Brain microvascular endothelial cell (primary cell): ENCODE data around the gene COPS4.
"Not testable (repeated sequence)": the region's sequence is repeated elsewhere in the genome, so short reads cannot be mapped to it uniquely, and the experiment has no call there.

Experiments
- DNase-seq: peaks from one replicate; pipeline ENCODE4 v3.0.0-alpha.2; 2020
- H3K27ac ChIP-seq: fragments of 250-450 bp; sonication (Bioruptor Pico); 2 replicates; pipeline ENCODE4 v1.5.1; 2020; ENCODE audit warnings: mild to moderate bottlenecking, moderate library complexity
- H3K27me3 ChIP-seq: fragments of 250-450 bp; sonication (Bioruptor Pico); replicated peaks from 2 replicates; pipeline ENCODE4 v1.5.1; 2020; ENCODE audit warnings: mild to moderate bottlenecking
- H3K36me3 ChIP-seq: fragments of 250-450 bp; sonication (Bioruptor Pico); replicated peaks from 2 replicates; pipeline ENCODE4 v1.5.1; 2020; ENCODE audit warnings: mild to moderate bottlenecking
- H3K4me3 ChIP-seq: 2 replicates; pipeline ENCODE4 v1.5.1; 2011; ENCODE audit warnings: low read depth, mild to moderate bottlenecking, control low read depth, low read length, moderate library complexity
- CTCF ChIP-seq: IDR thresholded peaks from 2 replicates; pipeline ENCODE4 v1.5.1; 2011; ENCODE audit warnings: low read depth, mild to moderate bottlenecking, moderate library complexity, low read length, control low read depth, inconsistent platforms; ENCODE audit errors: missing control alignments
- in situ Hi-C: cut with HindIII; loops from 2 replicates; pipeline ENCODE4 v1.10.0; 2017; ENCODE audit warnings: low sequenced_read_pairs, low pct_ligation_motif_present

Gene COPS4

GRCh38 chr4:83034630-83035494 lies at the start of gene COPS4:
Gene COPS4, plus strand, starts transcription at chr4:83035183. Its CDS starts 42 bp downstream, at chr4:83035225.
- H3K27me3 ChIP-seq = no peaks in the 10 kb centered on the region
- no peaks in the 10 kb centered on the region for H3K36me3 ChIP-seq
- in situ Hi-C loops = loop anchor here (25.0 kb wide), 1 partner anchor 227 kb away; no protein-coding TSS in a partner anchor
- peak; percentile 68 for TF ChIP-seq CTCF
- peak; percentile 100 for DNase-seq
- H3K4me3 ChIP-seq = peak within 1 kb of the TSS; percentile 94
- peak within 1 kb of the TSS; percentile 91 for H3K27ac ChIP-seq

GRCh38 chr4:82987519-82987918 lies 47.5 kb upstream of the COPS4 start:
- H3K27me3 ChIP-seq, H3K4me3 ChIP-seq, H3K36me3 ChIP-seq, in situ Hi-C loops, DNase-seq, H3K27ac ChIP-seq: not testable (repeated sequence)

- peak; percentile 16 for DNase-seq
- Histone ChIP-seq H3K27me3 (no peaks in the 10 kb centered on the region), H3K27ac (no peak overlapping the region), H3K36me3 (peaks cover 2% of the 10 kb centered on the region), H3K4me3 (no peak overlapping the region)
- TF ChIP-seq CTCF = no peak
- in situ Hi-C loops = no loop called here
Observed at GRCh38 chr4:82988323-82988832, 46.6 kb upstream of the COPS4 start.

GRCh38 chr4:82989575-82990429 lies 45.2 kb upstream of the COPS4 start:
- no peak for DNase-seq
- Histone ChIP-seq H3K27me3 (no peaks in the 10 kb centered on the region), H3K36me3 (no peaks in the 10 kb centered on the region), H3K27ac (no peak overlapping the region), H3K4me3 (no peak overlapping the region)
- in situ Hi-C loops = no loop called here
- TF ChIP-seq CTCF = no peak

GRCh38 chr4:82994834-82995233 lies 40.1 kb upstream of the COPS4 start:
- in situ Hi-C loops = no loop called here

More at GRCh38 chr4:82994834-82995233, 40.1 kb upstream of the COPS4 start:
- Histone ChIP-seq H3K36me3 (no peaks in the 10 kb centered on the region), H3K27me3 (no peaks in the 10 kb centered on the region), H3K27ac (no peak overlapping the region), H3K4me3 (no peak overlapping the region)
- no peak for DNase-seq
- no peak for TF ChIP-seq CTCF
